CD4-positive, alpha-beta T cell (primary cell): Measurements from ENCODE around the gene HELZ. TPM values are rescaled to one million over a fixed set of nuclear protein-coding genes. Genes with fewer than 3 reads are reported as not detected.
A peak's percentile ranks its signal among the peaks of the same experiment; 100 is the strongest.

Experiments
- ATAC-seq: fragments of 200-7000 bp; cut with Tn5 transposase; one replicate; pipeline ENCODE4 v1.10.0; 2022; ENCODE audit warnings: mild to moderate bottlenecking; ENCODE audit not compliant: poor library complexity
- CTCF ChIA-PET: fragments of 350-600 bp; sonication (Branson Sonifier 250); formaldehyde crosslinking; loops from one replicate; lab custom pipeline; 2021; ENCODE audit warnings: antibody characterized with exemption, inconsistent platforms; lab: Charles Lee
- POLR2A ChIA-PET: fragments of 350-600 bp; sonication (Branson Sonifier 250); formaldehyde crosslinking; loops from one replicate; lab custom pipeline; 2021; ENCODE audit warnings: antibody characterized with exemption, inconsistent platforms; lab: Charles Lee
- DNase-seq, 14 experiments: peaks; one replicate each; pipeline ENCODE4 v3.0.0-alpha.2; 2013 to 2020; ENCODE audit warnings: mixed read lengths in 2 of 14
- H3K27ac ChIP-seq, 2 donors: one replicate each; pipeline versions ENCODE4 v1.5.1 to v1.7.0; 2013; ENCODE audit warnings: low read length in 2 of 2, low read depth in 1 of 2, mild to moderate bottlenecking in 1 of 2
- H3K27me3 ChIP-seq, 2 experiments: 1 replicate in 1 of 2; 2 replicates in 1 of 2; pipeline versions ENCODE4 v1.6.1 to v1.7.0; 2013; ENCODE audit warnings: low read length in 2 of 2, control low read depth in 1 of 2, mild to moderate bottlenecking in 1 of 2, moderate library complexity in 1 of 2; ENCODE audit not compliant: insufficient read depth in 2 of 2, control insufficient read depth in 1 of 2
- H3K36me3 ChIP-seq: one replicate; pipeline ENCODE4 v1.6.1; 2013; ENCODE audit warnings: low read length, control low read depth; ENCODE audit not compliant: insufficient read depth
- H3K4me1 ChIP-seq: one replicate; pipeline ENCODE4 v1.6.1; 2013; ENCODE audit warnings: low read length, control low read depth; ENCODE audit not compliant: insufficient read depth
- H3K4me3 ChIP-seq: one replicate; pipeline ENCODE4 v1.5.1; 2013; ENCODE audit warnings: mild to moderate bottlenecking, low read length, moderate library complexity
- H3K9me3 ChIP-seq, 2 experiments: 1 replicate in 1 of 2; 2 replicates in 1 of 2; pipeline versions ENCODE4 v1.6.1 to v1.7.0; 2013; ENCODE audit warnings: low read length in 2 of 2, mild to moderate bottlenecking in 2 of 2, control low read depth in 1 of 2, moderate library complexity in 1 of 2; ENCODE audit not compliant: control insufficient read depth in 1 of 2, insufficient read depth in 1 of 2
- H3K27ac Mint-ChIP-seq: one replicate; pipeline ENCODE4 v1.8.0; 2020; ENCODE audit warnings: mixed read lengths
- H3K27me3 Mint-ChIP-seq: one replicate; pipeline ENCODE4 v1.8.0; 2021; ENCODE audit warnings: mixed read lengths
- H3K36me3 Mint-ChIP-seq: one replicate; pipeline ENCODE4 v1.8.0; 2021; ENCODE audit warnings: low read depth, mixed read lengths
- H3K4me1 Mint-ChIP-seq: one replicate; pipeline ENCODE4 v1.8.0; 2021; ENCODE audit warnings: low read depth, mixed read lengths
- H3K4me3 Mint-ChIP-seq: one replicate; pipeline ENCODE4 v1.8.0; 2020; ENCODE audit warnings: mild to moderate bottlenecking, mixed read lengths
- H3K9me3 Mint-ChIP-seq: one replicate; pipeline ENCODE4 v1.8.0; 2020; ENCODE audit warnings: mixed read lengths
- CTCF ChIP-seq: fragments of 200-600 bp; IDR thresholded peaks from one replicate; pipeline ENCODE4 v1.8.0; 2022; ENCODE audit warnings: antibody characterized with exemption, mild to moderate bottlenecking
- intact Hi-C, 2 experiments: fragments of 100-400 bp; cut with DNase I in 1 of 2; cut with micrococcal nuclease in 1 of 2; formaldehyde crosslinking; loops; one replicate each; pipeline versions ENCODE4 v1.15.1 to v1.9.0; 2023 to 2025; cut with DNase I, micrococcal nuclease
- total RNA-seq, 174 experiments: library from RNA in 2 of 174; stranded (reverse) in 2 of 174; gene quantifications; one replicate each; pipeline ENCODE4 v1.2.3 and lab custom pipeline; 2021 to 2026

The HELZ gene
- total RNA-seq, 2 experiments from 2014 or later, result 94.8 to 107 TPM

- no peaks in the 10 kb centered on the region for H3K9me3 Mint-ChIP-seq
- H3K27ac Mint-ChIP-seq, result peak overlapping the region; percentile 81
- Histone ChIP-seq H3K4me3 (no peak overlapping the region), H3K36me3 (peaks cover 33% of the 10 kb centered on the region), H3K27ac (peak overlapping the region in 1 of 2 donors; percentile 7), H3K4me1 (peaks cover 16% of the 10 kb centered on the region), H3K27me3 (no peaks in the 10 kb centered on the region), H3K9me3 (no peaks in the 10 kb centered on the region)
- H3K27me3 Mint-ChIP-seq, result no peaks in the 10 kb centered on the region
- intact Hi-C loops, result no loop called here
- no peak for DNase-seq
- no peak for TF ChIP-seq CTCF
- ATAC-seq, result no peak
- ChIA-PET POLR2A (no interaction called here), CTCF (interaction anchor here (1.6 kb wide), 1 partner anchor 28 kb away, joined by 3 read pairs; no protein-coding TSS in a partner anchor)
- H3K36me3 Mint-ChIP-seq, result peaks cover 59% of the 10 kb centered on the region
- H3K4me3 Mint-ChIP-seq, result no peak overlapping the region
- H3K4me1 Mint-ChIP-seq, result peaks cover 33% of the 10 kb centered on the region
Observed at GRCh38 chr17:67080804-67081203, 164.2 kb downstream of the HELZ start.

- intact Hi-C loops, result no loop called here
- TF ChIP-seq CTCF, result no peak
- H3K36me3 ChIP-seq, result peaks cover 35% of the 10 kb centered on the region
- Mint-ChIP-seq H3K27me3 (no peaks in the 10 kb centered on the region), H3K36me3 (peaks cover 59% of the 10 kb centered on the region), H3K9me3 (no peaks in the 10 kb centered on the region), H3K4me1 (peaks cover 29% of the 10 kb centered on the region), H3K4me3 (no peak overlapping the region), H3K27ac (no peak overlapping the region)
- H3K27ac ChIP-seq, result no peak overlapping the region
- peaks cover 16% of the 10 kb centered on the region for H3K4me1 ChIP-seq
- ChIA-PET CTCF (no interaction called here), POLR2A (no interaction called here)
- no peak overlapping the region for H3K4me3 ChIP-seq
- DNase-seq (no peak), ATAC-seq (no peak)
- H3K9me3 ChIP-seq, result no peaks in the 10 kb centered on the region
- no peaks in the 10 kb centered on the region for H3K27me3 ChIP-seq
Observed at GRCh38 chr17:67079491-67079890, 165.5 kb downstream of the HELZ start.

- no peaks in the 10 kb centered on the region for H3K9me3 ChIP-seq
- ATAC-seq, result no peak
- H3K9me3 Mint-ChIP-seq, result no peaks in the 10 kb centered on the region
- no peaks in the 10 kb centered on the region for H3K27me3 Mint-ChIP-seq
- ChIA-PET POLR2A (interaction anchor here (0.6 to 0.8 kb wide), 2 partner anchors 10 to 750 kb away, joined by 4 read pairs; no protein-coding TSS in a partner anchor), CTCF (interaction anchor here (0.7 kb wide), 1 partner anchor 89 kb away, joined by 3 read pairs; no protein-coding TSS in a partner anchor)
- H3K4me1 ChIP-seq, result peaks cover 15% of the 10 kb centered on the region
- no peak overlapping the region for H3K27ac ChIP-seq
- H3K27ac Mint-ChIP-seq, result peak overlapping the region; percentile 42
- no peak for DNase-seq
- intact Hi-C loops, result no loop called here
- no peak for TF ChIP-seq CTCF
- H3K36me3 Mint-ChIP-seq, result peaks cover 56% of the 10 kb centered on the region
- H3K4me3 ChIP-seq, result no peak overlapping the region
- H3K27me3 ChIP-seq, result no peaks in the 10 kb centered on the region
- H3K36me3 ChIP-seq, result peaks cover 33% of the 10 kb centered on the region
- no peak overlapping the region for H3K4me3 Mint-ChIP-seq
- H3K4me1 Mint-ChIP-seq, result peaks cover 24% of the 10 kb centered on the region
Observed at GRCh38 chr17:67078292-67078691, 166.7 kb downstream of the HELZ start.
